Osteoblast (primary cell): ENCODE results near the gene KLK10. TPM values are rescaled to one million over a fixed set of nuclear protein-coding genes. Genes with fewer than 3 reads are reported as not detected.

ENCODE experiments used
- DNase-seq: peaks from one replicate; pipeline ENCODE4 v3.0.0; 2011; ENCODE audit warnings: low spot score, mixed read lengths; ENCODE audit not compliant: insufficient read length; ENCODE audit errors: missing footprints
- H2AFZ ChIP-seq: 2 replicates; pipeline ENCODE4 v1.6.0; 2011; ENCODE audit warnings: mild to moderate bottlenecking, low read length
- H3K27ac ChIP-seq: 2 replicates; pipeline ENCODE4 v1.5.1; 2011; ENCODE audit warnings: mild to moderate bottlenecking, low read depth, low read length, moderate library complexity
- H3K27me3 ChIP-seq: 2 replicates; pipeline ENCODE4 v1.6.0; 2012; ENCODE audit warnings: mild to moderate bottlenecking, control low read depth, inconsistent platforms, low read length, moderate library complexity; ENCODE audit not compliant: insufficient read depth
- H3K36me3 ChIP-seq: 2 replicates; pipeline ENCODE4 v1.5.1; 2011; ENCODE audit warnings: mild to moderate bottlenecking, low read length, control low read depth, moderate library complexity; ENCODE audit not compliant: insufficient read depth
- H3K4me1 ChIP-seq: 2 replicates; pipeline ENCODE4 v1.5.1; 2011; ENCODE audit warnings: mild to moderate bottlenecking, low read length, control low read depth, moderate library complexity; ENCODE audit not compliant: insufficient read depth
- H3K4me2 ChIP-seq: 2 replicates; pipeline ENCODE4 v1.6.0; 2011; ENCODE audit warnings: mild to moderate bottlenecking, low read length; ENCODE audit not compliant: insufficient read depth
- H3K4me3 ChIP-seq: fragments of 200-600 bp; sonication (generic); 3 replicates; pipeline ENCODE4 v1.5.1; 2012; ENCODE audit warnings: mild to moderate bottlenecking, low read length, inconsistent platforms; ENCODE audit not compliant: insufficient read depth
- H3K79me2 ChIP-seq: 2 replicates; pipeline ENCODE4 v1.6.0; 2012; ENCODE audit warnings: mild to moderate bottlenecking, low read length, control low read depth, inconsistent platforms; ENCODE audit not compliant: insufficient read depth
- H3K9me3 ChIP-seq: 2 replicates; pipeline ENCODE4 v1.5.1; 2011; ENCODE audit warnings: low read depth, low read length, control low read depth
- H4K20me1 ChIP-seq: 2 replicates; pipeline ENCODE4 v1.6.0; 2012; ENCODE audit warnings: mild to moderate bottlenecking, low read length, control low read depth; ENCODE audit not compliant: insufficient read depth
- total RNA-seq: library from RNA; depleted of rRNA; stranded (reverse); fragments of >200 nt; gene quantifications from 2 replicates; pipeline ENCODE4 v1.2.3, GENCODE V29; 2012
- TF ChIP-seq, protein P1 (sequence below): IDR thresholded peaks from 2 replicates; pipeline ENCODE4 v1.5.1; 2011; ENCODE audit warnings: mild to moderate bottlenecking, low read depth, low read length, moderate library complexity; ENCODE audit errors: extremely low read depth

KLK10 gene
- total RNA-seq, 1 donor = not detected

DNA sequence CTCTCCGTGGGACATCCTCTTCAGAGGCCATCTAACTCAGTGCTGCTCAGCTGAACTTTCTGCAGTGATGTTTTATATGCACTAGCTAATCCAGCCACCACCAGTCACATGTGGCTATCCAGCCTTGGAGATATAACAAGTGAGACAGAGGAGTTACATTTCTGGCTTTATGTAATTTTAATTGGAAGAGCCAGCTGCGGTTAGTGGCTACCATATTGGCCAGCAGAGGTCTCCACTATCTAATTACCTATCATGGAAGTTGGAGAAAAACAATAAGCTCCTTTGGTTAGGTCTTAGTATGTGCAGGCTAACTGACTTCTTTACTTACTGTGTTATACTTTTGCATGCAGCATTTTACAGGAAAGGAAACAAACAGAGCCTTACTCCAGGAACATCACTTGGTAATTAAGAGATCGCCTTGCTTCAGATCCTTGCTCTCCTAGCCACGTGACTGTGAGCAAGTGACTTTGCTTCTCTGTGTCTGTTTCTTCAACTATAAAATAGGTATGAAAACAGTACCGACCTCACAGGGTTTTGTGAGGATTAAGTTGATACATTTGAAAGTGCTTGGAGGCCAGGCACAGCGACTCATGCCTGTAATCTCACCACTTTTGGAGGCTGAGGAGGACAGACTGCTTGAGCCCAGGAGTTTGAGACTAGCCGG is 1.6 kb upstream of the KLK10 start:
- no peak overlapping the region for H3K4me2 ChIP-seq
- DNase-seq = peak; percentile 85
- H3K4me3 ChIP-seq = no peak overlapping the region
- H3K4me1 ChIP-seq = no peaks in the 10 kb centered on the region
- peaks cover 40% of the 10 kb centered on the region for H3K27me3 ChIP-seq
- H3K79me2 ChIP-seq = no peaks in the 10 kb centered on the region
- H3K9me3 ChIP-seq = no peaks in the 10 kb centered on the region
- TF ChIP-seq, protein P1, sequence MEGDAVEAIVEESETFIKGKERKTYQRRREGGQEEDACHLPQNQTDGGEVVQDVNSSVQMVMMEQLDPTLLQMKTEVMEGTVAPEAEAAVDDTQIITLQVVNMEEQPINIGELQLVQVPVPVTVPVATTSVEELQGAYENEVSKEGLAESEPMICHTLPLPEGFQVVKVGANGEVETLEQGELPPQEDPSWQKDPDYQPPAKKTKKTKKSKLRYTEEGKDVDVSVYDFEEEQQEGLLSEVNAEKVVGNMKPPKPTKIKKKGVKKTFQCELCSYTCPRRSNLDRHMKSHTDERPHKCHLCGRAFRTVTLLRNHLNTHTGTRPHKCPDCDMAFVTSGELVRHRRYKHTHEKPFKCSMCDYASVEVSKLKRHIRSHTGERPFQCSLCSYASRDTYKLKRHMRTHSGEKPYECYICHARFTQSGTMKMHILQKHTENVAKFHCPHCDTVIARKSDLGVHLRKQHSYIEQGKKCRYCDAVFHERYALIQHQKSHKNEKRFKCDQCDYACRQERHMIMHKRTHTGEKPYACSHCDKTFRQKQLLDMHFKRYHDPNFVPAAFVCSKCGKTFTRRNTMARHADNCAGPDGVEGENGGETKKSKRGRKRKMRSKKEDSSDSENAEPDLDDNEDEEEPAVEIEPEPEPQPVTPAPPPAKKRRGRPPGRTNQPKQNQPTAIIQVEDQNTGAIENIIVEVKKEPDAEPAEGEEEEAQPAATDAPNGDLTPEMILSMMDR = peak; percentile 71
- no peak overlapping the region for H3K27ac ChIP-seq
- no peak overlapping the region for H2AFZ ChIP-seq
- H3K36me3 ChIP-seq = no peaks in the 10 kb centered on the region
- no peaks in the 10 kb centered on the region for H4K20me1 ChIP-seq

DNA sequence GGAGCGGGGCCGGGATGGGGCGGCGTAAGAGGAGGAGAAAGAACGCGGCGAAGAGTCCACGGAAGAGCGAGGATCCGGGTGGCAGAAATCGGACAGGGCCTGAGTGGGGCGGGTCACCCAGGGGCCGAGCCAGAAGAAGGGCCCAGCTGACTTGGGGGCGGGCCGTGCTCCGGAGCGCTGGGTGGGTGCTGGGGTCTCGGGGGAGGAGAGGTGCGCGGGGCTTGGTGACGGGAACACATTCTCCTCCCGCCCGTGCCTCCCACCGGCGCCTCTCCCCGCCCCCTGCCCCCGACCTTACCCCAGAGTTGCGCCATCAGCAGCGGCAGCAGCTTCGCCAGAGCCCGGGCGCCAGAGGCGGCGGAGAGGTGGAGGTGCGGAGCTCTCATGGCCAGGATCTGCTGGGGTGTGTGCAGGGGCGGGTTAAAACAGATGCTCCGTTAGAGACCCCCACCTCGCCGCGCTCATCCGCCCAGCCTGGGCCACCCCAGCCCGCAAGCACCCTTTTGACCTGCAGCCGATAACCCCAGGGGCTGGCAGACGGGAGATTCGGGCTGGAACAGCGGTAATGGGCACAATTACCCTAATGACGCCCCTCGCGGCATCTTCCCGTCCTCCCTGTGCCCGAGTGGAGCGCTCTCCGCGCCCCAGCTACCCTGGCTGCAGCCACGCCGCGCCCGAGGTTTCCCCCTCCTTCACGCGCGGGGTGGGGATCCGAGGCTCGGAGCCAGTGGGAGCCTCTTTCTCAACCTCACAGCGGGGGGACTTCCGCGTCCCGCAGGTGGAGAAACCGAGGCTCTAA is 565 bp downstream of the KLK10 start:
- H3K4me2 ChIP-seq = no peak overlapping the region
- no peaks in the 10 kb centered on the region for H3K79me2 ChIP-seq
- H3K9me3 ChIP-seq = no peaks in the 10 kb centered on the region
- H3K27me3 ChIP-seq = peaks cover 34% of the 10 kb centered on the region
- TF ChIP-seq, protein P1 = no peak
- DNase-seq = peak; percentile 73
- no peaks in the 10 kb centered on the region for H3K4me1 ChIP-seq
- no peak overlapping the region for H3K27ac ChIP-seq
- H4K20me1 ChIP-seq = no peaks in the 10 kb centered on the region
- H2AFZ ChIP-seq = no peak overlapping the region
- H3K4me3 ChIP-seq = no peak overlapping the region
- no peaks in the 10 kb centered on the region for H3K36me3 ChIP-seq

DNA sequence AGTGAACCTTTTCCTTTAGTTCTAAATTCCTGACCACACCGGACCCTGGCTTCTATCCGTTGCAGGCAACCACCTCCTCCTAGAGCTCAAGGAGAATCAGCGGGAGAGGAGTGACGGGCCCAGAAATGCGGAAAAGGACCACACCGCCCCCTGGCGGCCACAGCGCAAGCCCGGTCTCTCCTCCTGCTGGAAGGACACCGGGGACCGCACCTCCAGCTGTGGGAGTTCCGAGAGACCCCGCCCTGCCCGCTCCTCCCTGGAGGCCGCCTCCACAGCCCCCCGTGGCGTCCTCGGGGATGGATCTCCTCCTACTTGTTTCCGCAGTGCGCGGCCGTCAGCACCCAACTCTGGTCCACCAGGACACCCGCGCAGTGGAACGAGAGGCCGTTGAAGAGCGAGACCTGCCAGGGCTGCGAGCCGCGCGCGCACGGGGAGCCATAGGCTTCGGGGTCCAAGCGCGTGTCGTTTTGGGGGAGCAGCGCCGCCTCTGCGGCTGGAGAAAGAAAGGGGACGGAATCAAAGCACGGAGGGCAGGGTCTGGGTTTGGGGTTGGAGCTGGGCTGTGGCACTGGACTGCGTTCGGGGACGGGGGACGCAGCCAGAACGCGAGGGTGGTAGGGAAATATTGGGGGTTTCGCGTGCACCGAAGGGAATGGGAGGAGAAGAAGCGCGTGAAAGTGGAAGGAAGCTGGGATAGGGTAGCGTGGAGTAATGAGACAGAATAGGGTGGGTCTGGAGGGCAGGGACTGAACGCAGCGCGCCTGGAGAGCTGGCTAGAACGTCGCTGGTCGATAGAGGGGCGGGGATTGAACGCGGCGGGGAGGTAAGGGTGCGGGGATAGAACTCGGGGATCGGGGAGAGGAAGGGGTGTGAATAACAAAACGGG is 2.5 kb downstream of the KLK10 start:
- Histone ChIP-seq H3K4me1 (no peaks in the 10 kb centered on the region), H3K27ac (no peak overlapping the region), H2AFZ (no peak overlapping the region), H3K36me3 (no peaks in the 10 kb centered on the region), H3K4me2 (peak overlapping the region; percentile 43), H4K20me1 (no peaks in the 10 kb centered on the region), H3K4me3 (peak overlapping the region; percentile 19), H3K27me3 (peaks cover 34% of the 10 kb centered on the region), H3K9me3 (no peaks in the 10 kb centered on the region), H3K79me2 (no peaks in the 10 kb centered on the region)
- peak; percentile 96 for DNase-seq
- TF ChIP-seq, protein P1 = peak; percentile 76
